Measurements from ENCODE around the gene TNPO3. TPM values are rescaled to one million over a fixed set of nuclear protein-coding genes. Genes with fewer than 3 reads are reported as not detected.

The TNPO3 gene
- total RNA-seq, 6 experiments from 2014 or later = 15.2 to 30.2 (median 22.2) TPM

DNA sequence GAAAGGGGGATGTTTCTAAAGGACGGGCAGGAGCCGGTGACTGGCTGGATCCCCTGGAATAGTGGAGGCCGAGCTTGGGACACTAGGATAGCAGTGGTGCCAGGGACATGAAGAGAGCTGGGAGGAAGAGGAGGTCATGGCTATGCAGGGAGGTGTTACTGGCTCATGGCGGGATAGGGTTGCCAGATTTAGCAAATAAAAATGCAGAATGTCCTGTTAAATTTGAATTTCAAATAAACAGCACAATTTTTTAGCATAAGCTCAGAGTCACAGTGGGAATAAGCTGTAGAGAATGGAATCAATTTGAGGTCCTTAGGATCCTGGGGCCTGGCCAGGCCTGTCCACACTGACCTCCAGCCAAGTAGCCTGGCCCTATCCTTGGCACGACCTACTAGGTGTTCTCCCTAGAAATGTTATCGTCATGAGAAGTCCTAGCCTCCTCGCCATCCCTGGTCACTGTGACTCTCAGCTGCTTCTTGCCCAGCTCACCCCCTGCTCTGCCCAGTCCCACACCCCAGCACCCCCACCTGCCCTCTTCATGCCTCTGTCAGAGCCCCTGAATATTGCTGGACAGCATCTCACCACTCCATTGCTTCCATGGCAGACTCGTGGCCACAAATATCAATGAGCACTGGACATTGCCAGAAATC lies 136.8 kb downstream of the TNPO3 start:
- WGBS (ENCODE audit: insufficient coverage, low coverage, low lambda C conversion rate, missing lambda C conversion rate) = 93% methylated on average over 7 of the region's 8 CpGs
- H3K4me3 ChIP-seq = no peak overlapping the region
- H3K27me3 ChIP-seq = no peaks in the 10 kb centered on the region
- DNase-seq (peak in 1 of 3 donors; percentile 11), ATAC-seq (no peak)
- H3K4me1 ChIP-seq = no peaks in the 10 kb centered on the region
- no peaks in the 10 kb centered on the region for H3K9me3 ChIP-seq
- no peak for TF ChIP-seq POLR2A (IDR thresholded peaks at IDR 0.05)
- TF ChIP-seq, protein P1, sequence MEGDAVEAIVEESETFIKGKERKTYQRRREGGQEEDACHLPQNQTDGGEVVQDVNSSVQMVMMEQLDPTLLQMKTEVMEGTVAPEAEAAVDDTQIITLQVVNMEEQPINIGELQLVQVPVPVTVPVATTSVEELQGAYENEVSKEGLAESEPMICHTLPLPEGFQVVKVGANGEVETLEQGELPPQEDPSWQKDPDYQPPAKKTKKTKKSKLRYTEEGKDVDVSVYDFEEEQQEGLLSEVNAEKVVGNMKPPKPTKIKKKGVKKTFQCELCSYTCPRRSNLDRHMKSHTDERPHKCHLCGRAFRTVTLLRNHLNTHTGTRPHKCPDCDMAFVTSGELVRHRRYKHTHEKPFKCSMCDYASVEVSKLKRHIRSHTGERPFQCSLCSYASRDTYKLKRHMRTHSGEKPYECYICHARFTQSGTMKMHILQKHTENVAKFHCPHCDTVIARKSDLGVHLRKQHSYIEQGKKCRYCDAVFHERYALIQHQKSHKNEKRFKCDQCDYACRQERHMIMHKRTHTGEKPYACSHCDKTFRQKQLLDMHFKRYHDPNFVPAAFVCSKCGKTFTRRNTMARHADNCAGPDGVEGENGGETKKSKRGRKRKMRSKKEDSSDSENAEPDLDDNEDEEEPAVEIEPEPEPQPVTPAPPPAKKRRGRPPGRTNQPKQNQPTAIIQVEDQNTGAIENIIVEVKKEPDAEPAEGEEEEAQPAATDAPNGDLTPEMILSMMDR (IDR thresholded peaks at IDR 0.05) = no peak
- H3K27ac ChIP-seq = no peak overlapping the region
- H3K36me3 ChIP-seq = no peaks in the 10 kb centered on the region
- intact Hi-C loops (cut with DNase I) = no loop called here

DNA sequence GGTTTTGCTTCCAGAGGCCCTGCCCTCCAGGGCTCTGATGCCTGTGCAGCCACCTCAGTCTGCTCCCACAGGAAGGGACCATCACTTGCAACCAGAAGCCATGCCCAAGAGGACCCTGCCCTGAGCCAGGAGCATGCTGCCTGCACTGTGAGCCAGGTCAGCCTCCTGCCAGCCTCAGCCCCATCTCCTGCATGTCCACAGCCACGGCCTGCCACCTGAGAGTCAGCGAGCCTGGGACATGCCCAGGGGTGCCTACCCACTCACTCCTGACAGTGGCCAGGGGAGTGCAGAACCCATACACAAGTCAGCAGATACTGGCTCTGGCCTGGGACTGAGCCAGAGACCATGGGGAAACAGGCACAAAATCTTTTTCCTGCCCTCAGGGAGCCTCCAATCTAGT lies 137.8 kb downstream of the TNPO3 start:
- Histone ChIP-seq H3K27ac (no peak overlapping the region), H3K4me3 (no peak overlapping the region), H3K4me1 (no peaks in the 10 kb centered on the region), H3K9me3 (no peaks in the 10 kb centered on the region), H3K27me3 (no peaks in the 10 kb centered on the region), H3K36me3 (no peaks in the 10 kb centered on the region)
- TF ChIP-seq, protein P1 (IDR thresholded peaks at IDR 0.05) = no peak
- TF ChIP-seq POLR2A (IDR thresholded peaks at IDR 0.05) = no peak
- intact Hi-C loops (cut with DNase I) = no loop called here
- no CpG with 5 or more reads among the region's 2 CpGs for WGBS (ENCODE audit: insufficient coverage, low coverage, low lambda C conversion rate, missing lambda C conversion rate)
- DNase-seq (no peak), ATAC-seq (no peak)

DNA sequence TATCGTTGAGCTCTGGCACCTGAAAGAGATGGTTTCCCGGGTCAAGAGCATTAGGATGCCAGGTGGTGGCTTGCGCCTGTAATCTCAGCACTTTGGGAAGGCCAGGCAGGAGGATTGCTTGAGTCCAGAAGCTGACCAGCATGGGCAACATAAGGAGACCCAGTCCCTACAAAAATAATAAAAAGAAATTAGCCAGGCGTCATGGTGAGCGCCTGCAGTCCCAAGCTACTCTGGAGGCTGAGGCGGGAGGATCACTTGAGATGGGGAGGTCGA lies 138.3 kb downstream of the TNPO3 start:
- WGBS (ENCODE audit: insufficient coverage, low coverage, low lambda C conversion rate, missing lambda C conversion rate) = 94% methylated on average over 7 of the region's 7 CpGs
- H3K4me1 ChIP-seq = no peaks in the 10 kb centered on the region

DNA sequence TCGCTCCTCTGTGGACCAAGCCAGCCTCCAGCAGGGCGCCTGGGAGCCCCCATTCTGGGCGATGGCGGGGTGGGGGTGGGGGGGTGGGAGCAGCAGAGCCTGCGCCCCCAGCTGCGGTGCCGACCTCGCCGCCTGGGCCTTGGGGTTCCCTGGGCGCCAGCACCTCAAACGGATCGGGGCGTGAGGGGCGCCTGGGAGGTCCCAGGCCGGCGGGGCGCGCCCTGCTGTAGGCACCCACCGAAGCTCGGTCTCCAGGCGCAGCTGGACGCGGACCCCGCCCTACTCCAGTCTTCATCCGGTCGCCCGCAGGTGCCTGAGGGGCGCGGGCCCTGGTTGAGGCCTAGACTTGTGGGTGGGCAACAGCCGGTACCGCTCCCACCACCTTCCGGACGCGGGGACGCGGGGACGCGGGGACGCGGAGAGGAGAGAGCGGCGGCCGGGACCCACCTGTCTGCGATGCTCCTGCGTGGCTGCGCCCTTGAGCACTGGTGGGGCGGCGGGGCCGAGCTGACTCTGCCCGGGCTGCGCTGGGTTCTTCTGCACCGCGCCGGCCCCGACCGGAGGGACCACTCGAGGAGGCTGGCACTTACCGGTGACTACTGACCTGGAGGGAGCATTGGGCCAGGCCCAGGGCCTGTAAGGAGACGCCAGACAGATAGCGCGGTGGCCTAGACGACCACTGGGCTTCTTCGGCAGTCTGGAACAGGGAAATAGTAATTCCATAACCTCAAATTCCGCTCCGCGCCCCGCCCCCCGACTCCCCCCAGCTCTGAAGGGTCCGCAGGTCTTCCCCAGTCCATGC lies 138.9 kb downstream of the TNPO3 start:
- no peaks in the 10 kb centered on the region for H3K36me3 ChIP-seq
- no peaks in the 10 kb centered on the region for H3K27me3 ChIP-seq
- no peaks in the 10 kb centered on the region for H3K4me1 ChIP-seq
- 47% methylated on average over 12 of the region's 69 CpGs for WGBS (ENCODE audit: insufficient coverage, low coverage, low lambda C conversion rate, missing lambda C conversion rate)
- intact Hi-C loops (cut with DNase I) = no loop called here
- ATAC-seq = no peak
- TF ChIP-seq POLR2A (IDR thresholded peaks at IDR 0.05) = no peak
- TF ChIP-seq, protein P1 (IDR thresholded peaks at IDR 0.05) = no peak
- H3K4me3 ChIP-seq = peak overlapping the region in 1 of 3 donors; percentile 4
- DNase-seq = no peak
- H3K9me3 ChIP-seq = no peaks in the 10 kb centered on the region
- H3K27ac ChIP-seq = no peak overlapping the region

More for the DNA sequence above, 138.3 kb downstream of the TNPO3 start:
- no peaks in the 10 kb centered on the region for H3K27me3 ChIP-seq
- H3K36me3 ChIP-seq = no peaks in the 10 kb centered on the region
- no peak overlapping the region for H3K27ac ChIP-seq
- H3K9me3 ChIP-seq = no peaks in the 10 kb centered on the region
- H3K4me3 ChIP-seq = no peak overlapping the region
- TF ChIP-seq, protein P1 (IDR thresholded peaks at IDR 0.05) = no peak
- no peak for TF ChIP-seq POLR2A (IDR thresholded peaks at IDR 0.05)
- ATAC-seq (no peak), DNase-seq (no peak)
- intact Hi-C loops (cut with DNase I) = no loop called here

Measured in right lobe of liver (tissue), 6 donors.